AG08395 (cell line): ENCODE results near the gene NAPB.
A peak's percentile ranks its signal among the peaks of the same experiment; 100 is the strongest.
"Not testable (repeated sequence)": the region's sequence is repeated elsewhere in the genome, so short reads cannot be mapped to it uniquely, and the experiment has no call there.

Source experiments
- DNase-seq: peaks from one replicate; pipeline ENCODE4 v3.0.0; 2012; ENCODE audit warnings: mixed read lengths, low spot score

Gene NAPB

GRCh38 chr20:23367770-23368169 lies 53.5 kb downstream of the NAPB start:
- DNase-seq, result no peak

- DNase-seq, result no peak
Observed at GRCh38 chr20:23366384-23366783, 54.9 kb downstream of the NAPB start.

GRCh38 chr20:23365390-23366165 lies 55.7 kb downstream of the NAPB start:
- DNase-seq, result no peak

GRCh38 chr20:23363257-23363649 lies 58.0 kb downstream of the NAPB start:
- no peak for DNase-seq

- DNase-seq, result peak; percentile 29
Observed at GRCh38 chr20:23362392-23363256, 58.7 kb downstream of the NAPB start.

- peak; percentile 97 for DNase-seq
Observed at GRCh38 chr20:23361476-23362391, 59.6 kb downstream of the NAPB start, which contains the start of gene GZF1. TSS of gene GZF1 (plus strand) at chr20:23362182. CDS start at chr20:23364384, 2,202 bp downstream.

GRCh38 chr20:23361119-23361475 lies 60.2 kb downstream of the NAPB start:
- DNase-seq, result no peak

GRCh38 chr20:23360531-23360930 lies 60.8 kb downstream of the NAPB start:
- no peak for DNase-seq

- no peak for DNase-seq
Observed at GRCh38 chr20:23358923-23359593, 62.2 kb downstream of the NAPB start.

- DNase-seq, result no peak
Observed at GRCh38 chr20:23358563-23358906, 62.8 kb downstream of the NAPB start.

- peak; percentile 93 for DNase-seq
Observed at GRCh38 chr20:23357767-23358562, 63.3 kb downstream of the NAPB start.

GRCh38 chr20:23356203-23356602 lies 65.1 kb downstream of the NAPB start:
- DNase-seq, result no peak

- peak; percentile 18 for DNase-seq
Observed at GRCh38 chr20:23350904-23351838, 70.1 kb downstream of the NAPB start.

- peak; percentile 96 for DNase-seq
Observed at GRCh38 chr20:23350196-23350903, 70.9 kb downstream of the NAPB start, which contains the start of gene NXT1. TSS of gene NXT1 (plus strand) at chr20:23350791. CDS start at chr20:23354042, 3,251 bp downstream.

- DNase-seq, result peak; percentile 87
Observed at GRCh38 chr20:23349338-23350195, 71.7 kb downstream of the NAPB start.

- DNase-seq, result not testable (repeated sequence)
Observed at GRCh38 chr20:23348510-23348909, 72.8 kb downstream of the NAPB start.

GRCh38 chr20:23347791-23348190 lies 73.5 kb downstream of the NAPB start:
- DNase-seq, result no peak

- no peak for DNase-seq
Observed at GRCh38 chr20:23346002-23346401, 75.3 kb downstream of the NAPB start.
